ENCODE measurements around the gene ARMC5.
"Not testable (repeated sequence)": the region's sequence is repeated elsewhere in the genome, so short reads cannot be mapped to it uniquely, and the experiment has no call there.

ARMC5 gene

GRCh38 chr16:31501226-31501965 lies 42.1 kb downstream of the ARMC5 start:
- no peak for DNase-seq (ENCODE audit: low spot score)

- no peak for DNase-seq (ENCODE audit: low spot score)
These were observed 42.7 kb downstream of the ARMC5 start for GRCh38 chr16:31501966-31502348.

GRCh38 chr16:31502981-31503380 lies 43.7 kb downstream of the ARMC5 start:
- DNase-seq (ENCODE audit: low spot score): peak; percentile 50

- DNase-seq (ENCODE audit: low spot score): not testable (repeated sequence)
These were observed 44.3 kb downstream of the ARMC5 start for GRCh38 chr16:31503555-31503954.

GRCh38 chr16:31504159-31504558 lies 44.9 kb downstream of the ARMC5 start:
- DNase-seq (ENCODE audit: low spot score): no peak

GRCh38 chr16:31505483-31505882 lies 46.2 kb downstream of the ARMC5 start:
- no peak for DNase-seq (ENCODE audit: low spot score)

- no peak for DNase-seq (ENCODE audit: low spot score)
These were observed 48.3 kb downstream of the ARMC5 start for GRCh38 chr16:31507617-31507928.

- peak; percentile 89 for DNase-seq (ENCODE audit: low spot score)
These were observed 48.8 kb downstream of the ARMC5 start, which contains the start of gene RUSF1 for GRCh38 chr16:31507929-31508705. Gene RUSF1, minus strand, starts transcription at chr16:31508391. Its CDS starts 18 bp downstream, at chr16:31508373.

- peak; percentile 37 for DNase-seq (ENCODE audit: low spot score)
These were observed 49.5 kb downstream of the ARMC5 start for GRCh38 chr16:31508706-31509195.

GRCh38 chr16:31513126-31513525 lies 53.8 kb downstream of the ARMC5 start:
- peak; percentile 63 for DNase-seq (ENCODE audit: low spot score)

- no peak for DNase-seq (ENCODE audit: low spot score)
These were observed 54.6 kb downstream of the ARMC5 start for GRCh38 chr16:31513884-31514283.

All from AG08395 (cell line).